Kidney epithelial cell (primary cell): ENCODE measurements around the gene PPM1E. TPM values are rescaled to one million over a fixed set of nuclear protein-coding genes. Genes with fewer than 3 reads are reported as not detected.

Experiments used
- DNase-seq: peaks from one replicate; pipeline ENCODE4 v3.0.0-alpha.2; 2010; ENCODE audit warnings: low read depth
- H3K27me3 ChIP-seq: 2 replicates; pipeline ENCODE4 v1.6.0; 2011; ENCODE audit warnings: low read length; ENCODE audit not compliant: control insufficient read depth, insufficient read depth
- H3K36me3 ChIP-seq: 2 replicates; pipeline ENCODE4 v1.5.1; 2011; ENCODE audit warnings: low read length; ENCODE audit not compliant: control insufficient read depth, insufficient read depth
- H3K4me3 ChIP-seq: 2 replicates; pipeline ENCODE4 v1.5.1; 2011; ENCODE audit warnings: low read depth, mild to moderate bottlenecking, control low read depth, low read length
- CTCF ChIP-seq: IDR thresholded peaks from 2 replicates; pipeline ENCODE4 v1.5.1; 2011; ENCODE audit warnings: mild to moderate bottlenecking, moderate library complexity, low read length, control low read depth, inconsistent platforms; ENCODE audit not compliant: insufficient read depth, poor library complexity, severe bottlenecking
- total RNA-seq: library from RNA; depleted of rRNA; stranded (reverse); fragments of >200 nt; gene quantifications from 2 replicates; pipeline ENCODE4 v1.2.3, GENCODE V29; 2015

The PPM1E gene
- total RNA-seq, 1 donor from 2014 or later = 2.4 TPM

- peaks cover 3% of the 10 kb centered on the region for H3K27me3 ChIP-seq
- no peak for TF ChIP-seq CTCF
- H3K4me3 ChIP-seq = no peak overlapping the region
- no peaks in the 10 kb centered on the region for H3K36me3 ChIP-seq
- DNase-seq = no peak
These were observed 2.6 kb upstream of the PPM1E start for GRCh38 chr17:58753026-58753425.

GRCh38 chr17:58755269-58755576, 431 bp upstream of the PPM1E start:
- TF ChIP-seq CTCF = no peak
- Histone ChIP-seq H3K27me3 (peaks cover 3% of the 10 kb centered on the region), H3K4me3 (peak overlapping the region; percentile 57), H3K36me3 (no peaks in the 10 kb centered on the region)
- DNase-seq = no peak

- Histone ChIP-seq H3K4me3 (peak overlapping the region; percentile 57), H3K36me3 (no peaks in the 10 kb centered on the region), H3K27me3 (peaks cover 3% of the 10 kb centered on the region)
- TF ChIP-seq CTCF = no peak
- DNase-seq = no peak
These were observed 850 bp downstream of the PPM1E start for GRCh38 chr17:58756246-58757161.

- Histone ChIP-seq H3K27me3 (peaks cover 3% of the 10 kb centered on the region), H3K36me3 (no peaks in the 10 kb centered on the region), H3K4me3 (no peak overlapping the region)
- no peak for DNase-seq
- no peak for TF ChIP-seq CTCF
These were observed 1.5 kb downstream of the PPM1E start for GRCh38 chr17:58757162-58757613.

GRCh38 chr17:58758890-58759289, 3.2 kb downstream of the PPM1E start:
- H3K4me3 ChIP-seq = no peak overlapping the region
- no peak for DNase-seq
- no peak for TF ChIP-seq CTCF
- H3K36me3 ChIP-seq = no peaks in the 10 kb centered on the region
- peaks cover 3% of the 10 kb centered on the region for H3K27me3 ChIP-seq

- DNase-seq = no peak
- Histone ChIP-seq H3K36me3 (no peaks in the 10 kb centered on the region), H3K27me3 (peaks cover 3% of the 10 kb centered on the region), H3K4me3 (no peak overlapping the region)
- TF ChIP-seq CTCF = no peak
These were observed 3.9 kb downstream of the PPM1E start for GRCh38 chr17:58759522-58759921.
